Measurements from ENCODE around the gene EXOSC2.

EXOSC2 gene

GRCh38 chr9:130731355-130731754 is 37.8 kb downstream of the EXOSC2 start:
- no peak for DNase-seq (ENCODE audit: low read depth, low spot score)
- H3K27ac ChIP-seq = no peak overlapping the region

- no peak overlapping the region for H3K27ac ChIP-seq
- DNase-seq (ENCODE audit: low read depth, low spot score) = no peak
Measured at GRCh38 chr9:130732136-130732535, 38.6 kb downstream of the EXOSC2 start.

- no peak overlapping the region for H3K27ac ChIP-seq
- DNase-seq (ENCODE audit: low read depth, low spot score) = no peak
Measured at GRCh38 chr9:130732793-130733221, 39.2 kb downstream of the EXOSC2 start.

GRCh38 chr9:130735566-130735965 is 42.0 kb downstream of the EXOSC2 start:
- H3K27ac ChIP-seq = no peak overlapping the region
- no peak for DNase-seq (ENCODE audit: low read depth, low spot score)

- DNase-seq (ENCODE audit: low read depth, low spot score) = no peak
- H3K27ac ChIP-seq = no peak overlapping the region
Measured at GRCh38 chr9:130736834-130737233, 43.3 kb downstream of the EXOSC2 start.

GRCh38 chr9:130738281-130738680 is 44.7 kb downstream of the EXOSC2 start:
- H3K27ac ChIP-seq = no peak overlapping the region
- DNase-seq (ENCODE audit: low read depth, low spot score) = no peak

GRCh38 chr9:130739081-130739480 is 45.5 kb downstream of the EXOSC2 start:
- DNase-seq (ENCODE audit: low read depth, low spot score) = no peak
- no peak overlapping the region for H3K27ac ChIP-seq

- no peak overlapping the region for H3K27ac ChIP-seq
Measured at GRCh38 chr9:130740218-130741023, 46.8 kb downstream of the EXOSC2 start.

GRCh38 chr9:130741024-130741305 is 47.4 kb downstream of the EXOSC2 start:
- no peak overlapping the region for H3K27ac ChIP-seq
- no peak for DNase-seq (ENCODE audit: low read depth, low spot score)

More at GRCh38 chr9:130740218-130741023, 46.8 kb downstream of the EXOSC2 start:
- no peak for DNase-seq (ENCODE audit: low read depth, low spot score)

- peak; percentile 22 for DNase-seq (ENCODE audit: low read depth, low spot score)
Measured at GRCh38 chr9:130741831-130742449, 48.4 kb downstream of the EXOSC2 start.

GRCh38 chr9:130743656-130744055 is 50.1 kb downstream of the EXOSC2 start:
- no peak for DNase-seq (ENCODE audit: low read depth, low spot score)
- H3K27ac ChIP-seq = no peak overlapping the region

More at GRCh38 chr9:130741831-130742449, 48.4 kb downstream of the EXOSC2 start:
- peak overlapping the region; percentile 15 for H3K27ac ChIP-seq

- no peak for DNase-seq (ENCODE audit: low read depth, low spot score)
- H3K27ac ChIP-seq = no peak overlapping the region
Measured at GRCh38 chr9:130745210-130745800, 51.7 kb downstream of the EXOSC2 start.

- no peak overlapping the region for H3K27ac ChIP-seq
- no peak for DNase-seq (ENCODE audit: low read depth, low spot score)
Measured at GRCh38 chr9:130745829-130746228, 52.2 kb downstream of the EXOSC2 start.

GRCh38 chr9:130746434-130747212 is 53.0 kb downstream of the EXOSC2 start:
- H3K27ac ChIP-seq = no peak overlapping the region
- no peak for DNase-seq (ENCODE audit: low read depth, low spot score)

- no peak for DNase-seq (ENCODE audit: low read depth, low spot score)
- no peak overlapping the region for H3K27ac ChIP-seq
Measured at GRCh38 chr9:130751631-130752355, 58.2 kb downstream of the EXOSC2 start.

Measured in epithelial cell of prostate (primary cell).